Endothelial cell of umbilical vein (primary cell): ENCODE results near the gene OR56B1. TPM values are rescaled to one million over a fixed set of nuclear protein-coding genes. Genes with fewer than 3 reads are reported as not detected.

ENCODE experiments used
- BruUV-seq: library from RNA; stranded (reverse); fragments of 400-500 nt; replicated peaks from 2 replicates; lab custom pipeline; 2021; lab: Mats Ljungman, UMichigan
- CTCF ChIA-PET: fragments of 300-600, 350-600 bp; sonication (Branson Sonifier 250); formaldehyde crosslinking; loops from one replicate; lab custom pipeline; 2021; ENCODE audit warnings: antibody characterized with exemption, inconsistent platforms; lab: Charles Lee
- POLR2A ChIA-PET: fragments of 300-600, 350-600 bp; sonication (Branson Sonifier 250); formaldehyde crosslinking; loops from one replicate; lab custom pipeline; 2021; ENCODE audit warnings: antibody characterized with exemption, inconsistent platforms; lab: Charles Lee
- DNase-seq: peaks from one replicate; pipeline ENCODE4 v3.0.0-alpha.2; 2011; ENCODE audit warnings: low read depth, low spot score
- FAIRE-seq: peaks from 2 replicates; lab custom pipeline; 2011; peaks lifted over from hg19 to GRCh38; lab: Jason Lieb, UNC
- H2AFZ ChIP-seq: 2 replicates; pipeline ENCODE4 v1.6.0; 2012; ENCODE audit warnings: low read depth, low read length, control low read depth, inconsistent platforms
- H3K27ac ChIP-seq: 2 replicates; pipeline ENCODE4 v1.5.1; 2011; ENCODE audit warnings: low read depth, mild to moderate bottlenecking, control low read depth, low read length, moderate library complexity; ENCODE audit not compliant: insufficient read depth
- H3K27me3 ChIP-seq, 2 experiments: 2 replicates each; pipeline versions ENCODE4 v1.6.0 to v1.6.1; 2011; ENCODE audit warnings: low read length in 2 of 2, mixed read lengths in 1 of 2; ENCODE audit not compliant: control insufficient read depth in 2 of 2, insufficient read depth in 2 of 2
- H3K36me3 ChIP-seq, 2 experiments: 2 replicates in 1 of 2; 3 replicates in 1 of 2; pipeline ENCODE4 v1.5.1; 2011; ENCODE audit warnings: low read length in 2 of 2, mild to moderate bottlenecking in 1 of 2, moderate library complexity in 1 of 2; ENCODE audit not compliant: control insufficient read depth in 2 of 2, insufficient read depth in 2 of 2; ENCODE audit errors: extremely low read depth in 1 of 2
- H3K4me1 ChIP-seq: 3 replicates; pipeline ENCODE4 v1.5.1; 2011; ENCODE audit warnings: mild to moderate bottlenecking, low read length; ENCODE audit not compliant: control insufficient read depth, insufficient read depth; ENCODE audit errors: extremely low read depth
- H3K4me2 ChIP-seq: 2 replicates; pipeline ENCODE4 v1.6.1; 2011; ENCODE audit warnings: low read length, control low read depth, mixed read lengths; ENCODE audit not compliant: insufficient read depth
- H3K4me3 ChIP-seq, 3 experiments: fragments of 200-600 bp in 1 of 3; sonication (generic), shearing (Covaris generic) in 1 of 3; replicated peaks in 1 of 3; 2 replicates each; pipeline ENCODE4 v1.5.1; 2011 to 2016; ENCODE audit warnings: control low read depth in 3 of 3, low read length in 3 of 3, mild to moderate bottlenecking in 2 of 3, inconsistent platforms in 1 of 3, low read depth in 1 of 3, moderate library complexity in 1 of 3; ENCODE audit not compliant: insufficient read depth in 1 of 3
- H3K79me2 ChIP-seq: 2 replicates; pipeline ENCODE4 v1.6.0; 2012; ENCODE audit warnings: low read length, inconsistent platforms; ENCODE audit not compliant: control insufficient read depth, insufficient read depth
- H3K9ac ChIP-seq: replicated peaks from 2 replicates; pipeline ENCODE3; 2011; ENCODE audit warnings: low read length, control low read depth; ENCODE audit not compliant: insufficient read depth; ENCODE audit errors: extremely low read depth
- H3K9me1 ChIP-seq: replicated peaks from 3 replicates; pipeline ENCODE4 v1.6.0; 2011; ENCODE audit warnings: mild to moderate bottlenecking, low read length; ENCODE audit not compliant: control insufficient read depth, insufficient read depth; ENCODE audit errors: extremely low read depth
- H3K9me3 ChIP-seq: replicated peaks from 2 replicates; pipeline ENCODE4 v1.5.1; 2012; ENCODE audit warnings: low read length, inconsistent platforms; ENCODE audit not compliant: control insufficient read depth, insufficient read depth
- H4K20me1 ChIP-seq: replicated peaks from 2 replicates; pipeline ENCODE3; 2011; ENCODE audit warnings: mild to moderate bottlenecking, low read length; ENCODE audit not compliant: control insufficient read depth, insufficient read depth; ENCODE audit errors: extremely low read depth
- CTCF ChIP-seq, 2 donors: IDR thresholded peaks; 1 replicate in 1 of 2; 2 replicates in 1 of 2; pipeline ENCODE4 v1.5.1; 2011; ENCODE audit warnings: low read length in 2 of 2, mild to moderate bottlenecking in 2 of 2, moderate library complexity in 2 of 2, control low read depth in 1 of 2, inconsistent platforms in 1 of 2, low read depth in 1 of 2; ENCODE audit not compliant: insufficient read depth in 1 of 2; ENCODE audit errors: extremely low read depth in 1 of 2
- EZH2 ChIP-seq: IDR thresholded peaks from 2 replicates; pipeline ENCODE4 v1.6.1; 2012; ENCODE audit warnings: borderline replicate concordance, low read depth, mild to moderate bottlenecking, moderate library complexity, low read length, inconsistent platforms; ENCODE audit not compliant: severe bottlenecking
- FOS ChIP-seq: IDR thresholded peaks from 2 replicates; pipeline ENCODE4 v1.6.1; 2011; ENCODE audit warnings: mild to moderate bottlenecking, low read length, moderate library complexity, borderline replicate concordance; ENCODE audit not compliant: insufficient read depth
- GATA2 ChIP-seq: IDR thresholded peaks from 2 replicates; pipeline ENCODE4 v1.7.0; 2011; ENCODE audit warnings: low read depth, mild to moderate bottlenecking, moderate library complexity, mixed read lengths, low read length; ENCODE audit not compliant: insufficient read length, insufficient read depth
- JUN ChIP-seq: IDR thresholded peaks from 2 replicates; pipeline ENCODE4 v1.6.1; 2011; ENCODE audit warnings: borderline replicate concordance, low read depth; ENCODE audit not compliant: insufficient read length, insufficient read depth
- MYC ChIP-seq: IDR thresholded peaks from one replicate; pipeline ENCODE4 v1.6.1; 2011; ENCODE audit warnings: mild to moderate bottlenecking, low read depth, low read length
- POLR2A ChIP-seq: IDR thresholded peaks from 2 replicates; pipeline ENCODE4 v1.6.1; 2012; ENCODE audit warnings: low read depth, mild to moderate bottlenecking, control low read depth, low read length
- POLR2AphosphoS5 ChIP-seq: IDR thresholded peaks from 2 replicates; pipeline ENCODE4 v1.6.1; 2012; ENCODE audit warnings: low read depth, mild to moderate bottlenecking, control low read depth, low read length, moderate library complexity; ENCODE audit not compliant: insufficient read depth
- dilution Hi-C: fragments of 300-500 bp; cut with MboI; formaldehyde crosslinking; loops from one replicate; pipeline ENCODE4 v1.15.0; 2019; ENCODE audit warnings: low sequenced_read_pairs; ENCODE audit not compliant: extremely low pct_ligation_motif_present
- intact Hi-C: fragments of 100-400 bp; cut with micrococcal nuclease; formaldehyde crosslinking; loops from one replicate; pipeline ENCODE4 v1.10.0; 2022
- polyA plus RNA-seq, 4 experiments: library from polyadenylated mRNA; depleted of rRNA in 3 of 4; stranded (reverse) in 3 of 4; unstranded in 1 of 4; fragments of >200 nt; gene quantifications; 2 replicates each; pipeline versions ENCODE4 v1.2.1 to v1.2.3, GENCODE V29; 2011 to 2012; ENCODE audit warnings: missing spikeins in 1 of 4
- total RNA-seq: library from RNA; stranded (reverse); gene quantifications from 2 replicates; pipeline ENCODE4 v1.2.3, GENCODE V29; 2021
- TF ChIP-seq, protein P1 (sequence below): IDR thresholded peaks from 2 replicates; pipeline ENCODE4 v1.6.1; 2011; ENCODE audit not compliant: insufficient read depth, insufficient read length

Gene OR56B1
- total and polyA plus RNA-seq, 2 donors (not counting 3 experiments of a cell fraction or from before 2014, with no cell fraction given) = not detected

DNA sequence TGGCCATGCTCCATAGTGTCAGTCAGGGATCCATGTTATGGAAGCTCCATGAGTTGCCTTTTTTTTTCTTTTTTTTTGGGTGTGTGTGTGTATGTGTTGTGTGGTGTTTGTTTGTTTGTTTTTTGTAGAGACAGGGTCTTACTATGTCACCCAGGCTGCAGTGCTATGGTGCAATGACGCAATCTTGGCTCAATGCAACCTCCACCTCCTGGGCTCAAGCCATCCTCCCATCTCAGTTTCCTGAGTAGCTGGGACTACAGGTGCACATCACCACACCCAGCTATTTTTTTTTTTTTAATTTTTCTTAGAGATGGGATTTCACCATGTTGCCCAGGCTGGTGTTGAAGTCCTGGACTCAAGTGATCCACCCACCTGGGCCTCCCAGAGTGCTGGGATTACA, 47.8 kb upstream of the OR56B1 start:
- Histone ChIP-seq H3K79me2 (peaks cover 21% of the 10 kb centered on the region), H3K9me1 (no peaks in the 10 kb centered on the region), H3K27me3 (no peaks in the 10 kb centered on the region), H3K4me1 (peaks cover 36% of the 10 kb centered on the region), H3K4me3 (no peak overlapping the region), H2AFZ (no peak overlapping the region), H3K9me3 (no peaks in the 10 kb centered on the region), H3K36me3 (no peaks in the 10 kb centered on the region), H3K9ac (no peak overlapping the region), H3K27ac (no peak overlapping the region), H4K20me1 (no peaks in the 10 kb centered on the region), H3K4me2 (no peak overlapping the region)
- DNase-seq (no peak), FAIRE-seq (no peak)
- TF ChIP-seq JUN = no peak
- TF ChIP-seq EZH2 = no peak
- TF ChIP-seq FOS = no peak
- TF ChIP-seq, protein P1, sequence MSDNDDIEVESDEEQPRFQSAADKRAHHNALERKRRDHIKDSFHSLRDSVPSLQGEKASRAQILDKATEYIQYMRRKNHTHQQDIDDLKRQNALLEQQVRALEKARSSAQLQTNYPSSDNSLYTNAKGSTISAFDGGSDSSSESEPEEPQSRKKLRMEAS = no peak
- TF ChIP-seq POLR2A = no peak
- TF ChIP-seq POLR2AphosphoS5 = no peak
- no peak for TF ChIP-seq GATA2
- no peak for TF ChIP-seq CTCF (IDR thresholded peaks at IDR 0.05; ENCODE audit: extremely low read depth in 1 of 2, insufficient read depth in 1 of 2, low read depth in 1 of 2, low read length in 2 of 2)
- TF ChIP-seq MYC = no peak
- no TSS peak for BruUV-seq
- dilution Hi-C loops (no loop called here), intact Hi-C loops (loop anchor here (5.0 kb wide), 1 partner anchor 634 kb away; the partner anchor contains the start of gene CAVIN3)
- ChIA-PET POLR2A (no interaction called here), CTCF (no interaction called here)
